Measurements from ENCODE around the gene TRPM4.

DNA sequence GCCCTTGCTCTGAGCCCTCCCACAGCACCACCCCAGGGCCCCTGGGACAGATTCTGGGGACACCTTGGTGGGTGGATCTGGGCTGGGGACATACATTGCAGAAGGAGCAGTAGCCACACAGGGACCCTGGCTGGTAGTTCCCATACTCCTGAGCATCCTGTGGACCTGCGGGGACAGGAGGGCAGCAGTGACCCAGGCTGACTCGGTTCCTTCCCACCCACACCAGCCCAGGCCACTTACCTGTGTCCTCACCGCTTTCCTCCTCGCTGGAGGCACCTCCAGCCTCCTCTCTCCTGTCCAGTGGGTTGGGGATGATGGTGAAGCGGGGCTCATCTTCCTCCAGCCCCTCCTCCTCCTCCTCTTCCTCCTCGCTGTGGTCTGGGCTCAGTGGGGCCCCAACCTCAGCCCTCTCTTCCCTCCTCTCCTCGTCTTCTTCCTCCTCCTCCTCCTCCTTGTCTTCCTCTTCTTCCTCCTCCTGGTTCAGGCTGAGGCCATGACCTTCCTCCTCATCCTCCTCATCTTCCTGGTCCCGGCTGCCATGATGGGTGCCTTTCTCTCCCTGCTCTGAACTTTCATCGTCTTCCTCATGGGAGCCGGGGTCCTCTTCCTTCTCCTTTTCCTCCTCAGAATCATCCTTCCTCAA, 4.3 kb upstream of the TRPM4 start:
- TF ChIP-seq BCL11A (tag by site-specific recombination; IDR thresholded peaks at IDR 0.05; ENCODE audit: low read depth) (no peak), ZNF792 (tag by site-specific recombination; IDR thresholded peaks at IDR 0.05) (no peak), ZNF398 (tag by site-specific recombination; IDR thresholded peaks at IDR 0.05) (no peak), REPIN1 (tag by site-specific recombination; IDR thresholded peaks at IDR 0.05; ENCODE audit: low read depth) (no peak), ZNF76 (tag by site-specific recombination; IDR thresholded peaks at IDR 0.05; ENCODE audit: borderline replicate concordance, low read depth) (no peak), ZNF549 (tag by site-specific recombination; IDR thresholded peaks at IDR 0.05) (no peak), REST (tag by site-specific recombination; IDR thresholded peaks at IDR 0.05) (no peak), PBX3 (CRISPR knock-in tag; IDR thresholded peaks at IDR 0.05) (no peak), ZNF324 (tag by site-specific recombination; IDR thresholded peaks at IDR 0.05) (no peak), ZNF335 (tag by site-specific recombination; conservative IDR thresholded peaks at IDR 0.05) (no peak), ZBTB21 (tag by site-specific recombination; IDR thresholded peaks at IDR 0.05) (no peak), FEZF1 (tag by site-specific recombination; IDR thresholded peaks at IDR 0.05) (no peak)
- TF ChIP-seq, protein P1, sequence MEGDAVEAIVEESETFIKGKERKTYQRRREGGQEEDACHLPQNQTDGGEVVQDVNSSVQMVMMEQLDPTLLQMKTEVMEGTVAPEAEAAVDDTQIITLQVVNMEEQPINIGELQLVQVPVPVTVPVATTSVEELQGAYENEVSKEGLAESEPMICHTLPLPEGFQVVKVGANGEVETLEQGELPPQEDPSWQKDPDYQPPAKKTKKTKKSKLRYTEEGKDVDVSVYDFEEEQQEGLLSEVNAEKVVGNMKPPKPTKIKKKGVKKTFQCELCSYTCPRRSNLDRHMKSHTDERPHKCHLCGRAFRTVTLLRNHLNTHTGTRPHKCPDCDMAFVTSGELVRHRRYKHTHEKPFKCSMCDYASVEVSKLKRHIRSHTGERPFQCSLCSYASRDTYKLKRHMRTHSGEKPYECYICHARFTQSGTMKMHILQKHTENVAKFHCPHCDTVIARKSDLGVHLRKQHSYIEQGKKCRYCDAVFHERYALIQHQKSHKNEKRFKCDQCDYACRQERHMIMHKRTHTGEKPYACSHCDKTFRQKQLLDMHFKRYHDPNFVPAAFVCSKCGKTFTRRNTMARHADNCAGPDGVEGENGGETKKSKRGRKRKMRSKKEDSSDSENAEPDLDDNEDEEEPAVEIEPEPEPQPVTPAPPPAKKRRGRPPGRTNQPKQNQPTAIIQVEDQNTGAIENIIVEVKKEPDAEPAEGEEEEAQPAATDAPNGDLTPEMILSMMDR (tag by site-specific recombination; IDR thresholded peaks at IDR 0.05): no peak
- TF ChIP-seq, protein P2, sequence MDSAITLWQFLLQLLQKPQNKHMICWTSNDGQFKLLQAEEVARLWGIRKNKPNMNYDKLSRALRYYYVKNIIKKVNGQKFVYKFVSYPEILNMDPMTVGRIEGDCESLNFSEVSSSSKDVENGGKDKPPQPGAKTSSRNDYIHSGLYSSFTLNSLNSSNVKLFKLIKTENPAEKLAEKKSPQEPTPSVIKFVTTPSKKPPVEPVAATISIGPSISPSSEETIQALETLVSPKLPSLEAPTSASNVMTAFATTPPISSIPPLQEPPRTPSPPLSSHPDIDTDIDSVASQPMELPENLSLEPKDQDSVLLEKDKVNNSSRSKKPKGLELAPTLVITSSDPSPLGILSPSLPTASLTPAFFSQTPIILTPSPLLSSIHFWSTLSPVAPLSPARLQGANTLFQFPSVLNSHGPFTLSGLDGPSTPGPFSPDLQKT (IDR thresholded peaks at IDR 0.05; ENCODE audit: borderline replicate concordance, low read depth, low read length): no peak

All from HEK293 (cell line).